ENCODE measurements around the gene CRX.
"Not testable (repeated sequence)": the region's sequence is repeated elsewhere in the genome, so short reads cannot be mapped to it uniquely, and the experiment has no call there.

DNA sequence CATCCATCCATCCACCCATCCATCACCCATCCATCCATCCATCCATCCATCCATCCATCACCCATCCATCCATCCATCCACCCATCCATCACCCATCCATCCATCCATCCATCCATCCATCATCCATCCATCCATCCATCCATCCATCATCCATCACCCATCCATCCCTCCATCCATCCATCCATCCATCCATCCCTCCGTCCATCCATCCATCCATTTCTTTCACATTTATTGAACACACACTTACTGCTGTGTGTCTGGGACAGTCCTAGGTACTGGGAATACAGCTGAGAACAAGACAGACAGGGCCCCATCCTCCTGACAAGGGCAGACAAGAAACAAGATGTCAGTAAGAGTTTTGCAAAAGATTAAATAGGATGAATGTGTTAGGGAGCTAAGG is 3.5 kb upstream of the CRX start:
- TF ChIP-seq GABPA (IDR thresholded peaks at IDR 0.05; ENCODE audit: low read depth, low read length); GABPA (CRISPR knock-in tag; IDR thresholded peaks at IDR 0.05; ENCODE audit: low read depth); JUNB (CRISPR knock-in tag; IDR thresholded peaks at IDR 0.05; ENCODE audit: borderline replicate concordance); SP2 (CRISPR knock-in tag; IDR thresholded peaks at IDR 0.05); ZNF841 (CRISPR knock-in tag; IDR thresholded peaks at IDR 0.05; ENCODE audit: borderline replicate concordance); TFDP2 (CRISPR knock-in tag; IDR thresholded peaks at IDR 0.05); ZNF567 (CRISPR knock-in tag; IDR thresholded peaks at IDR 0.05; ENCODE audit: borderline replicate concordance); POLR2A (IDR thresholded peaks at IDR 0.05; ENCODE audit: insufficient read depth in 1 of 2, low read depth in 2 of 2, low read length in 2 of 2); EZH2 (conservative IDR thresholded peaks at IDR 0.05; ENCODE audit: low read depth, low read length); ZNF142 (CRISPR knock-in tag; IDR thresholded peaks at IDR 0.05); NBN (conservative IDR thresholded peaks at IDR 0.05); FOSL2 (CRISPR knock-in tag; IDR thresholded peaks at IDR 0.05); ETV5 (CRISPR knock-in tag; IDR thresholded peaks at IDR 0.05; ENCODE audit: borderline replicate concordance): not testable (repeated sequence)
- TF ChIP-seq, protein P1, sequence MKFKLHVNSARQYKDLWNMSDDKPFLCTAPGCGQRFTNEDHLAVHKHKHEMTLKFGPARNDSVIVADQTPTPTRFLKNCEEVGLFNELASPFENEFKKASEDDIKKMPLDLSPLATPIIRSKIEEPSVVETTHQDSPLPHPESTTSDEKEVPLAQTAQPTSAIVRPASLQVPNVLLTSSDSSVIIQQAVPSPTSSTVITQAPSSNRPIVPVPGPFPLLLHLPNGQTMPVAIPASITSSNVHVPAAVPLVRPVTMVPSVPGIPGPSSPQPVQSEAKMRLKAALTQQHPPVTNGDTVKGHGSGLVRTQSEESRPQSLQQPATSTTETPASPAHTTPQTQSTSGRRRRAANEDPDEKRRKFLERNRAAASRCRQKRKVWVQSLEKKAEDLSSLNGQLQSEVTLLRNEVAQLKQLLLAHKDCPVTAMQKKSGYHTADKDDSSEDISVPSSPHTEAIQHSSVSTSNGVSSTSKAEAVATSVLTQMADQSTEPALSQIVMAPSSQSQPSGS (CRISPR knock-in tag; IDR thresholded peaks at IDR 0.05), result not testable (repeated sequence)
- TF ChIP-seq, protein P2, sequence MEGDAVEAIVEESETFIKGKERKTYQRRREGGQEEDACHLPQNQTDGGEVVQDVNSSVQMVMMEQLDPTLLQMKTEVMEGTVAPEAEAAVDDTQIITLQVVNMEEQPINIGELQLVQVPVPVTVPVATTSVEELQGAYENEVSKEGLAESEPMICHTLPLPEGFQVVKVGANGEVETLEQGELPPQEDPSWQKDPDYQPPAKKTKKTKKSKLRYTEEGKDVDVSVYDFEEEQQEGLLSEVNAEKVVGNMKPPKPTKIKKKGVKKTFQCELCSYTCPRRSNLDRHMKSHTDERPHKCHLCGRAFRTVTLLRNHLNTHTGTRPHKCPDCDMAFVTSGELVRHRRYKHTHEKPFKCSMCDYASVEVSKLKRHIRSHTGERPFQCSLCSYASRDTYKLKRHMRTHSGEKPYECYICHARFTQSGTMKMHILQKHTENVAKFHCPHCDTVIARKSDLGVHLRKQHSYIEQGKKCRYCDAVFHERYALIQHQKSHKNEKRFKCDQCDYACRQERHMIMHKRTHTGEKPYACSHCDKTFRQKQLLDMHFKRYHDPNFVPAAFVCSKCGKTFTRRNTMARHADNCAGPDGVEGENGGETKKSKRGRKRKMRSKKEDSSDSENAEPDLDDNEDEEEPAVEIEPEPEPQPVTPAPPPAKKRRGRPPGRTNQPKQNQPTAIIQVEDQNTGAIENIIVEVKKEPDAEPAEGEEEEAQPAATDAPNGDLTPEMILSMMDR (CRISPR knock-in tag; IDR thresholded peaks at IDR 0.05), result not testable (repeated sequence)

All from HepG2 (cell line).